ENCODE results near the gene ARHGEF3. TPM values are rescaled to one million over a fixed set of nuclear protein-coding genes. Genes with fewer than 3 reads are reported as not detected.

The ARHGEF3 gene
- total RNA-seq, 4 donors from 2014 or later: 13.0 to 21.9 (median 13.8) TPM

- Histone ChIP-seq H3K9me3 (no peaks in the 10 kb centered on the region), H3K27me3 (no peaks in the 10 kb centered on the region), H3K4me1 (peaks cover 0 to 12% (median 2%) of the 10 kb centered on the region in 4 donors), H3K27ac (peak overlapping the region in 1 of 4 donors; percentile 2), H3K4me3 (peak overlapping the region in 1 of 4 donors; percentile 6), H3K36me3 (peaks cover 0 to 12% (median 0%) of the 10 kb centered on the region in 3 donors)
- WGBS, 2 donors: 80 to 87% methylated on average over 7 of the region's 7 CpGs
- TF ChIP-seq, protein P1, sequence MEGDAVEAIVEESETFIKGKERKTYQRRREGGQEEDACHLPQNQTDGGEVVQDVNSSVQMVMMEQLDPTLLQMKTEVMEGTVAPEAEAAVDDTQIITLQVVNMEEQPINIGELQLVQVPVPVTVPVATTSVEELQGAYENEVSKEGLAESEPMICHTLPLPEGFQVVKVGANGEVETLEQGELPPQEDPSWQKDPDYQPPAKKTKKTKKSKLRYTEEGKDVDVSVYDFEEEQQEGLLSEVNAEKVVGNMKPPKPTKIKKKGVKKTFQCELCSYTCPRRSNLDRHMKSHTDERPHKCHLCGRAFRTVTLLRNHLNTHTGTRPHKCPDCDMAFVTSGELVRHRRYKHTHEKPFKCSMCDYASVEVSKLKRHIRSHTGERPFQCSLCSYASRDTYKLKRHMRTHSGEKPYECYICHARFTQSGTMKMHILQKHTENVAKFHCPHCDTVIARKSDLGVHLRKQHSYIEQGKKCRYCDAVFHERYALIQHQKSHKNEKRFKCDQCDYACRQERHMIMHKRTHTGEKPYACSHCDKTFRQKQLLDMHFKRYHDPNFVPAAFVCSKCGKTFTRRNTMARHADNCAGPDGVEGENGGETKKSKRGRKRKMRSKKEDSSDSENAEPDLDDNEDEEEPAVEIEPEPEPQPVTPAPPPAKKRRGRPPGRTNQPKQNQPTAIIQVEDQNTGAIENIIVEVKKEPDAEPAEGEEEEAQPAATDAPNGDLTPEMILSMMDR (IDR thresholded peaks at IDR 0.05): no peak
- TF ChIP-seq POLR2A (IDR thresholded peaks at IDR 0.05): no peak
- no peak for TF ChIP-seq EP300 (IDR thresholded peaks at IDR 0.05)
- no peak for DNase-seq (ENCODE audit: low spot score in 2 of 2)
Measured at GRCh38 chr3:56775445-56775837, 26.3 kb downstream of the ARHGEF3 start.

GRCh38 chr3:56773986-56774385 is 27.8 kb downstream of the ARHGEF3 start:
- Histone ChIP-seq H3K4me3 (no peak overlapping the region), H3K4me1 (peaks cover 0 to 17% (median 2%) of the 10 kb centered on the region in 4 donors), H3K36me3 (peaks cover 0 to 12% (median 0%) of the 10 kb centered on the region in 3 donors), H3K27ac (no peak overlapping the region), H3K9me3 (no peaks in the 10 kb centered on the region), H3K27me3 (no peaks in the 10 kb centered on the region)
- DNase-seq (ENCODE audit: low spot score in 2 of 2): no peak
- TF ChIP-seq, protein P1 (IDR thresholded peaks at IDR 0.05): no peak
- no peak for TF ChIP-seq POLR2A (IDR thresholded peaks at IDR 0.05)
- no peak for TF ChIP-seq EP300 (IDR thresholded peaks at IDR 0.05)

GRCh38 chr3:56772952-56773938 is 28.5 kb downstream of the ARHGEF3 start:
- TF ChIP-seq POLR2A (IDR thresholded peaks at IDR 0.05) (no peak), EP300 (IDR thresholded peaks at IDR 0.05) (no peak)
- TF ChIP-seq, protein P1 (IDR thresholded peaks at IDR 0.05): no peak
- Histone ChIP-seq H3K27me3 (no peaks in the 10 kb centered on the region), H3K4me1 (peaks cover 0 to 19% (median 2%) of the 10 kb centered on the region in 4 donors), H3K27ac (no peak overlapping the region), H3K4me3 (no peak overlapping the region), H3K36me3 (peaks cover 0 to 12% (median 0%) of the 10 kb centered on the region in 3 donors), H3K9me3 (no peaks in the 10 kb centered on the region)
- no peak for DNase-seq (ENCODE audit: low spot score in 2 of 2)
- WGBS, 2 donors: 79% methylated on average over 16 of the region's 16 CpGs

DNA sequence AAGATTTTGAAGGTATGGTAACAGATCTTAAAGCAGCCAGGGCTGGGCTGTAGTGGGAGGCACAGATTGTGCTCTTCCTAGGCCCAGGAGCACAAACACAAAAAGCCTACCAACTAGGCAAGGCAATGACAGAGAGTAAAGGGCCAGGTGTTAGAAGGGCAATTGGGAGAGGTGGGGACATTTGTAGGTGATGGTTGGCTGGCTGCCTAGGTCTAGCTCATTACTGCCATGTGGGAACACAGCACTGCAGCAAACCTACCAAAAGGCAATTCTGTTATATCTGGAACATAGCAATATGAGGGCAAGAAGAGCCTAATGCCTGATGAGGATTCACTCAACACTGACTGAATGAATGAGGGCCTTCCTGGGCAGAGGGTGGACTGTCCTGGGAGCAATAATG is 30.4 kb downstream of the ARHGEF3 start:
- H3K4me1 ChIP-seq: peaks cover 0 to 7% (median 0%) of the 10 kb centered on the region in 4 donors
- H3K36me3 ChIP-seq: peaks cover 0 to 12% (median 0%) of the 10 kb centered on the region in 3 donors
- no peak overlapping the region for H3K4me3 ChIP-seq
- no peaks in the 10 kb centered on the region for H3K9me3 ChIP-seq
- no peak for DNase-seq (ENCODE audit: low spot score in 2 of 2)
- H3K27ac ChIP-seq: no peak overlapping the region
- no peaks in the 10 kb centered on the region for H3K27me3 ChIP-seq
- TF ChIP-seq, protein P1 (IDR thresholded peaks at IDR 0.05): no peak
- TF ChIP-seq EP300 (IDR thresholded peaks at IDR 0.05) (no peak), POLR2A (IDR thresholded peaks at IDR 0.05) (no peak)

DNA sequence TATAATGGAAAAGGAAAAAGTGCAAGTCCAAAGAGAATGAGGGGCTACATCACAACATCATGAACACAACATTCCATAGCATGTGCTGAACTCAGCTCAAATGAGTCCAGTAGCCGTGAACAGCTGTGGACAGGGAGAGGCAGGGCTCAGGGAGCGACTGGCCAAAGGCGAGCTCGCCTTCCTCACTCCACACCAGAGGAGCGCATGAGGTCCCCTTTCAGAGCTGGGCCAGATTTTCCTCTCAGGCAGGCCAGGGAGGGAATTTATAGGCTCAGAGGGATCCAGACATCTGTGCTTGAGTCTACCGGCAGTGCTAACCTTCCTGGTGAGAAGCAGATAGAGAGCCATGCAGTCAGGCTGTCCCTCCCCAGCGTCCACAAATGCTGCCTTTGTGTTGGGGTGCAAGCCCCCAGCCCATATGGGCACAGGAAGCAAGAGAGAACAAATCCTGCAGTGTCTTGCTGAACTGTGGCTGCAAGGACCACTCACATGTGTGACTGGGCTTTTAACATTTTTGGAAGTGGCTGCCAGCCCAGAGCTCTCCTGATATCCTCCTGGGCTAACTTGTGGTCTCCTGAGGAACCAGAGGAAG is 32.5 kb downstream of the ARHGEF3 start:
- 49 to 75% methylated on average over 5 to 7 of the region's 7 CpGs for WGBS, 2 donors
- Histone ChIP-seq H3K27me3 (no peaks in the 10 kb centered on the region), H3K36me3 (peaks cover 0 to 12% (median 0%) of the 10 kb centered on the region in 3 donors), H3K4me3 (no peak overlapping the region), H3K9me3 (no peaks in the 10 kb centered on the region), H3K27ac (peak overlapping the region in 1 of 4 donors; percentile 36), H3K4me1 (peaks cover 0 to 7% (median 0%) of the 10 kb centered on the region in 4 donors)
- DNase-seq (ENCODE audit: low spot score in 2 of 2): no peak
- TF ChIP-seq POLR2A (IDR thresholded peaks at IDR 0.05): no peak
- TF ChIP-seq EP300 (IDR thresholded peaks at IDR 0.05): no peak
- TF ChIP-seq, protein P1 (IDR thresholded peaks at IDR 0.05): no peak
